Nephron progenitor cell (in vitro differentiated cells): ENCODE data around the gene FUBP3.

Experiments
- DNase-seq: peaks from one replicate; pipeline ENCODE4 v3.0.0; 2021
- H3K27ac Mint-ChIP-seq: 2 replicates; pipeline ENCODE4 v1.8.0; 2021; ENCODE audit warnings: mild to moderate bottlenecking, moderate library complexity, mixed read lengths
- H3K27me3 Mint-ChIP-seq: 2 replicates; pipeline ENCODE4 v1.8.0; 2021; ENCODE audit warnings: mild to moderate bottlenecking, low read depth, mixed read lengths; ENCODE audit not compliant: poor library complexity
- H3K36me3 Mint-ChIP-seq: 2 replicates; pipeline ENCODE4 v1.8.0; 2021; ENCODE audit warnings: low read depth, mixed read lengths
- H3K4me1 Mint-ChIP-seq: 2 replicates; pipeline ENCODE4 v1.8.0; 2021; ENCODE audit warnings: mixed read lengths
- H3K4me3 Mint-ChIP-seq: 2 replicates; pipeline ENCODE4 v1.8.0; 2021; ENCODE audit warnings: mild to moderate bottlenecking, moderate library complexity, mixed read lengths
- H3K9me3 Mint-ChIP-seq: 2 replicates; pipeline ENCODE4 v1.8.0; 2021; ENCODE audit warnings: mild to moderate bottlenecking, moderate library complexity, mixed read lengths
- TF ChIP-seq, protein P1 (sequence below): fragments of 200-600 bp; sonication (generic); IDR thresholded peaks from 2 replicates; pipeline ENCODE4 v1.5.0; 2021; ENCODE audit warnings: antibody characterized with exemption

The FUBP3 gene

GRCh38 chr9:130627896-130628792, 48.8 kb downstream of the FUBP3 start:
- H3K4me1 Mint-ChIP-seq: peaks cover 49% of the 10 kb centered on the region
- H3K4me3 Mint-ChIP-seq: no peak overlapping the region
- H3K27ac Mint-ChIP-seq: peak overlapping the region; percentile 90
- H3K36me3 Mint-ChIP-seq: peaks cover 63% of the 10 kb centered on the region
- H3K9me3 Mint-ChIP-seq: no peaks in the 10 kb centered on the region
- peak; percentile 14 for DNase-seq
- H3K27me3 Mint-ChIP-seq: peaks cover 7% of the 10 kb centered on the region
- TF ChIP-seq, protein P1, sequence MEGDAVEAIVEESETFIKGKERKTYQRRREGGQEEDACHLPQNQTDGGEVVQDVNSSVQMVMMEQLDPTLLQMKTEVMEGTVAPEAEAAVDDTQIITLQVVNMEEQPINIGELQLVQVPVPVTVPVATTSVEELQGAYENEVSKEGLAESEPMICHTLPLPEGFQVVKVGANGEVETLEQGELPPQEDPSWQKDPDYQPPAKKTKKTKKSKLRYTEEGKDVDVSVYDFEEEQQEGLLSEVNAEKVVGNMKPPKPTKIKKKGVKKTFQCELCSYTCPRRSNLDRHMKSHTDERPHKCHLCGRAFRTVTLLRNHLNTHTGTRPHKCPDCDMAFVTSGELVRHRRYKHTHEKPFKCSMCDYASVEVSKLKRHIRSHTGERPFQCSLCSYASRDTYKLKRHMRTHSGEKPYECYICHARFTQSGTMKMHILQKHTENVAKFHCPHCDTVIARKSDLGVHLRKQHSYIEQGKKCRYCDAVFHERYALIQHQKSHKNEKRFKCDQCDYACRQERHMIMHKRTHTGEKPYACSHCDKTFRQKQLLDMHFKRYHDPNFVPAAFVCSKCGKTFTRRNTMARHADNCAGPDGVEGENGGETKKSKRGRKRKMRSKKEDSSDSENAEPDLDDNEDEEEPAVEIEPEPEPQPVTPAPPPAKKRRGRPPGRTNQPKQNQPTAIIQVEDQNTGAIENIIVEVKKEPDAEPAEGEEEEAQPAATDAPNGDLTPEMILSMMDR: no peak

GRCh38 chr9:130629443-130630070, 50.2 kb downstream of the FUBP3 start:
- no peak for DNase-seq
- H3K27me3 Mint-ChIP-seq: peaks cover 7% of the 10 kb centered on the region

DNA sequence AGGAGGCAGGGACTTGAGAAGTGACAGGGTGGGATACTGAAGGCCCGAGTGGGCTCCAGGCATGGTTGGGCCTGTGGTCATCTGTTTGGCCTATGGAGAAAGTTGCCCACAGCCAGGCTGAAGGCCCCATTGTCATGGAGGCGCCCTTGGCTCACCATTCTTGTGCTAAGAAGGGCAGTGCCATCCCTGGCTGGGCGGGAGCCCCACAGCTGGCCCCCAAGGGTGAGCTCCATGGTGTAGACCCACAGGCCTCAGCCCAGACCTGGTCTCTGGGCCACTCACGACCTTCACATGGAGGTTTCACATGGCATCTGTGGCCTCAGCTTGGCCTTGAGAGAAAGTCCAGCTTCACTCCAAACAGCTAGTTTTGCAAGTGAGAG, 50.7 kb downstream of the FUBP3 start:
- DNase-seq: no peak
- Mint-ChIP-seq H3K27ac (no peak overlapping the region), H3K4me1 (peaks cover 38% of the 10 kb centered on the region), H3K36me3 (peaks cover 54% of the 10 kb centered on the region), H3K27me3 (peaks cover 7% of the 10 kb centered on the region), H3K9me3 (no peaks in the 10 kb centered on the region), H3K4me3 (no peak overlapping the region)
- TF ChIP-seq, protein P1: no peak

More at GRCh38 chr9:130629443-130630070, 50.2 kb downstream of the FUBP3 start:
- no peaks in the 10 kb centered on the region for H3K9me3 Mint-ChIP-seq
- H3K4me3 Mint-ChIP-seq: no peak overlapping the region
- TF ChIP-seq, protein P1: no peak
- H3K36me3 Mint-ChIP-seq: peaks cover 52% of the 10 kb centered on the region
- H3K27ac Mint-ChIP-seq: no peak overlapping the region
- peaks cover 40% of the 10 kb centered on the region for H3K4me1 Mint-ChIP-seq

DNA sequence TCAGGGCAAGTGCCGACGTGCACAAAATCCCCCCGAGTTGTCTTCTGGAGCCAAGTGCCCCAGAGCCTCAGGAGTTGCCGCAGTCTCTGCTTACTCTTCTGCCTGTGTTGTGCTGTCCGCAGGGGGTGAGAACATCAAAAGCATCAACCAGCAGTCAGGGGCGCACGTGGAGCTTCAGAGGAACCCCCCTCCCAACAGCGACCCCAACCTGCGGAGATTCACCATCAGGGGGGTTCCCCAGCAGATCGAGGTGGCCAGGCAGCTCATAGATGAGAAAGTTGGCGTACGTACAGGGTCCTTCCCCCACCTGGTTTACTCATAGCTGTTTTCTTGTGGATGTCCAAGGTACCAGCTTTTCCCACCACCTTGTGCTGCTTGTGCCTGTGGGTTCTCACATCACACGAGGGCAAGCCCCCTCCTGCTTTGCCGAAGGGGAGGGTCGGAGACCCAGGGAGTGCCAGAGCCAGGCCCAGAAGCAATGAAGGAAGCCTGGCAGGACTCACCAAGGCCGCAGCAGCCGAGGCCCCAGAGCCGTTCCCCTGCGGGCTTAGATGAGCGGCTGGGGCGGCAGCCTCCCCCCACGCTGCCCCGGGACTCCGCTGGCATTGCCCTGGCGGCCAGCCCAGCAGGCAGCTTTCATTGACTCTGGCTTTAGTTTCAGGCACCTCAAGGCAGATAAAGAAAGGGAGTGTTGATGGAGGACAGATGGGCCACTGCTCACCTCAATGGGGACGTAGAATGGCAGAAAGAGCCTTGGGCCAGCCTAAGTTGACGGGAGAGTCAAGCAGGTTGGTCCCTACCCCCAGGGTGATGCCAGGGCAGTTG, 51.3 kb downstream of the FUBP3 start:
- TF ChIP-seq, protein P1: no peak
- Mint-ChIP-seq H3K27ac (no peak overlapping the region), H3K4me3 (no peak overlapping the region), H3K4me1 (peaks cover 31% of the 10 kb centered on the region), H3K36me3 (peaks cover 53% of the 10 kb centered on the region), H3K27me3 (peaks cover 9% of the 10 kb centered on the region), H3K9me3 (no peaks in the 10 kb centered on the region)
- DNase-seq: no peak

DNA sequence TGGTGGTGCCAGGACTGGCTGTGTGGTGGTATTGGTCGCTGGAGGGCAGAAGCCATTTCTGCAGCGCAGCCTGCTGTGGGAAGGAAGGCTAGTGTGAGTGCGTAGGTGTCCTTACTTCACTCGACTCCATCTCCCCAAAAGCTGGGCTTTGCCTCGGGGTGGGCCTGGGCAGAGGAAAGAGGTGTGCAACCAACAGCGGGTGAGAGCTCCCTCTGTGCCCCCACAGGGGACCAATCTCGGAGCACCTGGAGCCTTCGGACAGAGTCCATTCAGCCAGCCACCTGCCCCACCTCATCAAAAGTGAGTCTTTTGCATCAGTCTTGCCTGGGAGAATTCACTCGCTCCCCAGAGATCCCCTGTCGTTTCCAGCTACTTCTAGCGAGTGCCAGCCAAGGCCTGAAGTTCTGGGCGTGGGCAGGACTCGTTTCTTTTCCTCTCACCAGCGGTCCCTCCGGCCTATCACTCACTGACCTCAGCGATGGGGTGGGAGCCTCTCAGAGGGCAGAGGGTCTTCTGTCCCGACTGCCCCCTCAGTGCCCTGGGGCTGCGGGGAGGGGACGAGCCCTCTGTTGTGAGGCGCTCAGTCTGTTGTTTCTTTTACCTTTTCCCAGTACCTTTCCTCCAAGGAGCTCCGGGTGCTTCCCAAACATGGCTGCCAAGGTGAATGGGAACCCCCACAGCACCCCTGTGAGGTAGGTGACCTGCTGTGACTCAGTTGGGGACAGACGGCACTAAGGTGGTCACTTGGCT, 52.1 kb downstream of the FUBP3 start:
- Mint-ChIP-seq H3K36me3 (peaks cover 52% of the 10 kb centered on the region), H3K4me3 (no peak overlapping the region)

More for the DNA sequence above, 52.1 kb downstream of the FUBP3 start:
- H3K27me3 Mint-ChIP-seq: peaks cover 10% of the 10 kb centered on the region
- H3K27ac Mint-ChIP-seq: no peak overlapping the region
- TF ChIP-seq, protein P1: no peak
- no peaks in the 10 kb centered on the region for H3K9me3 Mint-ChIP-seq
- peaks cover 23% of the 10 kb centered on the region for H3K4me1 Mint-ChIP-seq
- DNase-seq: no peak
